H9 (cell line): ENCODE results near the gene KCTD16. TPM values are rescaled to one million over a fixed set of nuclear protein-coding genes. Genes with fewer than 3 reads are reported as not detected.

Experiments
- DNase-seq: peaks from one replicate; pipeline ENCODE4 v3.0.0-alpha.2; 2017
- H2AFZ ChIP-seq: one replicate; pipeline ENCODE4 v1.6.1; 2013; ENCODE audit warnings: mild to moderate bottlenecking, low read length, control low read depth, moderate library complexity
- H2AK5ac ChIP-seq: 2 replicates; pipeline ENCODE4 v1.6.1; 2013; ENCODE audit warnings: low read length, control low read depth, mixed read lengths; ENCODE audit not compliant: insufficient read length
- H2BK120ac ChIP-seq: one replicate; pipeline ENCODE4 v1.6.1; 2013; ENCODE audit warnings: low read depth, mild to moderate bottlenecking, low read length, control low read depth, inconsistent platforms; ENCODE audit not compliant: poor library complexity, severe bottlenecking
- H2BK12ac ChIP-seq: 2 replicates; pipeline ENCODE4 v1.6.1; 2013; ENCODE audit warnings: low read length, control low read depth, mixed read lengths, low read depth; ENCODE audit not compliant: insufficient read length
- H2BK15ac ChIP-seq: 2 replicates; pipeline ENCODE4 v1.6.1; 2013; ENCODE audit warnings: low read depth, low read length, control low read depth
- H2BK20ac ChIP-seq: one replicate; pipeline ENCODE4 v1.6.1; 2013; ENCODE audit warnings: low read depth, mild to moderate bottlenecking, low read length, control low read depth, inconsistent platforms; ENCODE audit not compliant: poor library complexity, severe bottlenecking
- H2BK5ac ChIP-seq: 2 replicates; pipeline ENCODE4 v1.6.1; 2013; ENCODE audit warnings: low read length, control low read depth, mixed read lengths; ENCODE audit not compliant: insufficient read length
- H3K14ac ChIP-seq: 2 replicates; pipeline ENCODE4 v1.6.1; 2013; ENCODE audit warnings: low read length, control low read depth; ENCODE audit not compliant: insufficient read depth
- H3K18ac ChIP-seq: 2 replicates; pipeline ENCODE4 v1.6.1; 2013; ENCODE audit warnings: low read depth, mild to moderate bottlenecking, mixed read lengths, low read length, control low read depth; ENCODE audit not compliant: insufficient read length
- H3K23ac ChIP-seq: 2 replicates; pipeline ENCODE4 v1.6.1; 2013; ENCODE audit warnings: low read length, control low read depth, mixed read lengths, low read depth; ENCODE audit not compliant: insufficient read length
- H3K23me2 ChIP-seq: 2 replicates; pipeline ENCODE4 v1.6.1; 2013; ENCODE audit warnings: low read depth, mild to moderate bottlenecking, mixed read lengths, low read length, control low read depth; ENCODE audit not compliant: insufficient read length, poor library complexity, severe bottlenecking
- H3K27ac ChIP-seq: 2 replicates; pipeline ENCODE4 v1.5.1; 2013; ENCODE audit warnings: low read length, control low read depth, mixed read lengths, low read depth; ENCODE audit not compliant: insufficient read length
- H3K27me3 ChIP-seq: 2 replicates; pipeline ENCODE4 v1.6.1; 2013; ENCODE audit warnings: low read length, control low read depth, inconsistent platforms; ENCODE audit not compliant: insufficient read depth
- H3K4ac ChIP-seq: 2 replicates; pipeline ENCODE4 v1.6.1; 2013; ENCODE audit warnings: low read depth, mild to moderate bottlenecking, control low read depth, inconsistent platforms, low read length, moderate library complexity
- H3K4me1 ChIP-seq: 2 replicates; pipeline ENCODE4 v1.6.1; 2013; ENCODE audit warnings: low read length, control low read depth, inconsistent platforms; ENCODE audit not compliant: insufficient read depth
- H3K4me2 ChIP-seq: 2 replicates; pipeline ENCODE4 v1.6.1; 2013; ENCODE audit warnings: low read length, control low read depth, mixed read lengths; ENCODE audit not compliant: insufficient read length, insufficient read depth
- H3K56ac ChIP-seq: 2 replicates; pipeline ENCODE4 v1.6.1; 2013; ENCODE audit warnings: low read depth, mild to moderate bottlenecking, mixed read lengths, low read length, control low read depth; ENCODE audit not compliant: insufficient read length
- H3K79me1 ChIP-seq: 2 replicates; pipeline ENCODE4 v1.6.1; 2013; ENCODE audit warnings: low read depth, mild to moderate bottlenecking, moderate library complexity, low read length, control low read depth, inconsistent platforms; ENCODE audit not compliant: insufficient read depth, poor library complexity, severe bottlenecking
- H3K79me2 ChIP-seq: 2 replicates; pipeline ENCODE4 v1.6.1; 2013; ENCODE audit warnings: low read length, control low read depth, inconsistent platforms; ENCODE audit not compliant: insufficient read depth
- H3K9ac ChIP-seq: 2 replicates; pipeline ENCODE4 v1.6.1; 2013; ENCODE audit warnings: low read length, control low read depth, mixed read lengths; ENCODE audit not compliant: insufficient read length; ENCODE audit errors: extremely low read depth
- H3K9me3 ChIP-seq: one replicate; pipeline ENCODE4 v1.6.1; 2013; ENCODE audit warnings: low read depth, low read length, inconsistent platforms; ENCODE audit not compliant: control insufficient read depth
- H3T11ph ChIP-seq: one replicate; pipeline ENCODE4 v1.6.1; 2013; ENCODE audit warnings: mild to moderate bottlenecking, low read length, control low read depth, inconsistent platforms
- H4K20me1 ChIP-seq: one replicate; pipeline ENCODE4 v1.6.1; 2013; ENCODE audit not compliant: control insufficient read depth, insufficient read length, insufficient read depth
- H4K5ac ChIP-seq: 2 replicates; pipeline ENCODE4 v1.6.1; 2013; ENCODE audit warnings: low read depth, mild to moderate bottlenecking, mixed read lengths, low read length, control low read depth; ENCODE audit not compliant: insufficient read length
- H4K8ac ChIP-seq: replicated peaks from 2 replicates; pipeline ENCODE4 v1.6.1; 2013; ENCODE audit warnings: low read length, control low read depth, mixed read lengths, low read depth; ENCODE audit not compliant: insufficient read length
- H4K91ac ChIP-seq: 2 replicates; pipeline ENCODE4 v1.6.1; 2013; ENCODE audit warnings: low read depth, mild to moderate bottlenecking, moderate library complexity, mixed read lengths, low read length, control low read depth; ENCODE audit not compliant: insufficient read length
- H3K27ac Mint-ChIP-seq, 3 experiments: 2 replicates in 2 of 3; 3 replicates in 1 of 3; pipeline ENCODE4 v1.8.0; 2020 to 2021; ENCODE audit warnings: mixed read lengths in 3 of 3, mild to moderate bottlenecking in 1 of 3, moderate library complexity in 1 of 3
- H3K27me3 Mint-ChIP-seq: 2 replicates; pipeline ENCODE4 v1.8.0; 2021; ENCODE audit warnings: low read depth, mild to moderate bottlenecking, moderate library complexity, mixed read lengths
- H3K36me3 Mint-ChIP-seq, 3 experiments: 2 replicates in 2 of 3; 3 replicates in 1 of 3; pipeline ENCODE4 v1.8.0; 2020 to 2021; ENCODE audit warnings: low read depth in 3 of 3, mixed read lengths in 3 of 3; ENCODE audit not compliant: insufficient read depth in 1 of 3
- H3K4me1 Mint-ChIP-seq, 2 experiments: 2 replicates each; pipeline ENCODE4 v1.8.0; 2020; ENCODE audit warnings: mixed read lengths in 2 of 2
- H3K4me3 Mint-ChIP-seq, 2 experiments: 2 replicates in 1 of 2; 3 replicates in 1 of 2; pipeline ENCODE4 v1.8.0; 2020 to 2021; ENCODE audit warnings: mild to moderate bottlenecking in 2 of 2, mixed read lengths in 2 of 2, moderate library complexity in 1 of 2
- H3K9me3 Mint-ChIP-seq, 2 experiments: 2 replicates in 1 of 2; 3 replicates in 1 of 2; pipeline ENCODE4 v1.8.0; 2020; ENCODE audit warnings: mild to moderate bottlenecking in 2 of 2, mixed read lengths in 2 of 2, moderate library complexity in 1 of 2
- WGBS: extraction: QIAGEN DNeasy Blood & Tissue Kit; methylation state at CpG from one replicate; pipeline ENCODE4 v1.1.7; 2013; ENCODE audit warnings: missing lambda C conversion rate, low lambda C conversion rate, mixed read lengths; ENCODE audit not compliant: insufficient read length; ENCODE audit errors: extremely low coverage; 5-methylcytosine and 5-hydroxymethylcytosine counted together
- total RNA-seq: library from RNA; stranded (reverse); gene quantifications from 2 replicates; pipeline ENCODE4 v1.2.1, GENCODE V29; 2021
- TF ChIP-seq, protein P1 (sequence below): fragments of 200-600 bp; sonication (generic); conservative IDR thresholded peaks from 3 replicates; pipeline ENCODE4 v1.8.0; 2021; ENCODE audit warnings: antibody characterized with exemption, mild to moderate bottlenecking

The KCTD16 gene
- total RNA-seq, 1 experiment from 2014 or later: 0.09 TPM

DNA sequence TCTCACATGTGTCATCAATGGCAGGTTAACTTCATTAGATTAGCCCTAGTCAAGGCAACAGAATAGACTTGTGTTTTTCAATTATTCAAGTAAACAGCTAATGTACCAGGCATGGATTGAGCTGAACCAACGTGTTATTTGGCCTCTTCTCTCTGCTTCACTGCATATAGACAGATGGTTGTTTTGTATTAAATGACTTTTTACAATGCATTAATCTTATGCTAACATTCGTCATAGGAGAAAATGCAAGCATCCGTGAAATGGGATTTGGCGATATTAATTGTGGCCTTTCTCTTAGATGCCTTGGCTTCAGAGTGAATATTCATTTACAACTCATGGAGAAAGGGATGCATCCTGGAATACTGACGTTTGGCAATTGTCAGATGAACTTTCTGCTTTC, 208.0 kb downstream of the KCTD16 start:
- Histone ChIP-seq H4K5ac (no peak overlapping the region), H3K4me1 (no peaks in the 10 kb centered on the region), H2AFZ (no peak overlapping the region), H3T11ph (no peak overlapping the region), H3K56ac (no peak overlapping the region), H2BK12ac (no peak overlapping the region), H4K91ac (no peak overlapping the region), H3K9me3 (no peaks in the 10 kb centered on the region), H3K27me3 (no peaks in the 10 kb centered on the region), H4K20me1 (no peaks in the 10 kb centered on the region), H3K4ac (no peak overlapping the region), H3K23ac (no peak overlapping the region), H3K27ac (no peak overlapping the region), H3K79me1 (no peaks in the 10 kb centered on the region), H3K23me2 (no peaks in the 10 kb centered on the region), H2BK120ac (no peak overlapping the region), H2BK5ac (no peak overlapping the region), H3K4me2 (no peak overlapping the region), H2BK20ac (no peak overlapping the region), H3K9ac (no peak overlapping the region), H4K8ac (no peak overlapping the region), H3K14ac (no peak overlapping the region), H3K79me2 (no peaks in the 10 kb centered on the region), H2BK15ac (no peak overlapping the region), H3K18ac (no peak overlapping the region), H2AK5ac (no peak overlapping the region)
- peaks cover 5 to 9% of the 10 kb centered on the region in 2 experiments for H3K4me1 Mint-ChIP-seq
- H3K4me3 Mint-ChIP-seq: no peak overlapping the region
- H3K27me3 Mint-ChIP-seq: peaks cover 8% of the 10 kb centered on the region
- WGBS: no CpG with 5 or more reads among the region's 5 CpGs
- DNase-seq: no peak
- no peak overlapping the region for H3K27ac Mint-ChIP-seq
- peaks cover 8 to 13% of the 10 kb centered on the region in 2 experiments; a peak in 3 of 5 replicates for H3K9me3 Mint-ChIP-seq
- TF ChIP-seq, protein P1, sequence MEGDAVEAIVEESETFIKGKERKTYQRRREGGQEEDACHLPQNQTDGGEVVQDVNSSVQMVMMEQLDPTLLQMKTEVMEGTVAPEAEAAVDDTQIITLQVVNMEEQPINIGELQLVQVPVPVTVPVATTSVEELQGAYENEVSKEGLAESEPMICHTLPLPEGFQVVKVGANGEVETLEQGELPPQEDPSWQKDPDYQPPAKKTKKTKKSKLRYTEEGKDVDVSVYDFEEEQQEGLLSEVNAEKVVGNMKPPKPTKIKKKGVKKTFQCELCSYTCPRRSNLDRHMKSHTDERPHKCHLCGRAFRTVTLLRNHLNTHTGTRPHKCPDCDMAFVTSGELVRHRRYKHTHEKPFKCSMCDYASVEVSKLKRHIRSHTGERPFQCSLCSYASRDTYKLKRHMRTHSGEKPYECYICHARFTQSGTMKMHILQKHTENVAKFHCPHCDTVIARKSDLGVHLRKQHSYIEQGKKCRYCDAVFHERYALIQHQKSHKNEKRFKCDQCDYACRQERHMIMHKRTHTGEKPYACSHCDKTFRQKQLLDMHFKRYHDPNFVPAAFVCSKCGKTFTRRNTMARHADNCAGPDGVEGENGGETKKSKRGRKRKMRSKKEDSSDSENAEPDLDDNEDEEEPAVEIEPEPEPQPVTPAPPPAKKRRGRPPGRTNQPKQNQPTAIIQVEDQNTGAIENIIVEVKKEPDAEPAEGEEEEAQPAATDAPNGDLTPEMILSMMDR: no peak
- H3K36me3 Mint-ChIP-seq: peaks cover 0 to 12% (median 6%) of the 10 kb centered on the region in 3 experiments; a peak in 2 of 7 replicates
